Peyer's patch (tissue), 4 donors: Measurements from ENCODE around the gene FKBP2. TPM values are rescaled to one million over a fixed set of nuclear protein-coding genes. Genes with fewer than 3 reads are reported as not detected.

Experiments used
- DNase-seq, 3 donors: peaks; one replicate each; pipeline ENCODE4 v3.0.0-alpha.2; 2017 to 2019
- H3K27ac ChIP-seq, 4 donors: fragments of 200-600 bp; sonication (generic); one replicate each; pipeline ENCODE4 v1.5.1; 2016 to 2019
- H3K27me3 ChIP-seq, 2 donors: fragments of 200-600 bp; sonication (generic); one replicate each; pipeline ENCODE4 v1.5.1; 2019
- H3K36me3 ChIP-seq, 3 donors: fragments of 200-600 bp; sonication (generic); one replicate each; pipeline ENCODE4 v1.5.1; 2016 to 2019
- H3K4me1 ChIP-seq, 4 donors: fragments of 200-600 bp; sonication (generic); one replicate each; pipeline ENCODE4 v1.5.1; 2016 to 2019
- H3K4me3 ChIP-seq, 4 donors: fragments of 200-600 bp; sonication (generic); 1 replicate in 3 of 4; 2 replicates in 1 of 4; pipeline ENCODE4 v1.5.1; 2016 to 2019; ENCODE audit warnings: mild to moderate bottlenecking in 1 of 4
- H3K9me3 ChIP-seq, 4 donors: fragments of 200-600 bp; sonication (generic); one replicate each; pipeline ENCODE4 v1.5.1; 2016 to 2019; ENCODE audit warnings: mild to moderate bottlenecking in 1 of 4
- POLR2A ChIP-seq, 2 donors: fragments of 450-650 bp; IDR thresholded peaks; one replicate each; pipeline ENCODE4 v1.5.1; 2017; ENCODE audit warnings: antibody characterized with exemption in 2 of 2, mild to moderate bottlenecking in 2 of 2, moderate library complexity in 2 of 2
- total RNA-seq, 4 donors: library from RNA; depleted of rRNA; stranded (reverse); fragments of >200 nt; gene quantifications; one replicate each; pipeline ENCODE4 v1.1.0, GENCODE V29; 2016
- TF ChIP-seq, protein P1 (sequence below), 6 experiments: fragments of 450-650 bp in 4 of 6; fragments of 200-600 bp in 2 of 6; sonication (generic) in 1 of 6; IDR thresholded peaks; one replicate each; pipeline ENCODE4 v1.5.1; 2017 to 2019; ENCODE audit warnings: antibody characterized with exemption in 6 of 6, mild to moderate bottlenecking in 3 of 6, moderate library complexity in 1 of 6

FKBP2 gene
- total RNA-seq, 4 donors from 2014 or later = 46.2 to 101 (median 94.0) TPM

DNA sequence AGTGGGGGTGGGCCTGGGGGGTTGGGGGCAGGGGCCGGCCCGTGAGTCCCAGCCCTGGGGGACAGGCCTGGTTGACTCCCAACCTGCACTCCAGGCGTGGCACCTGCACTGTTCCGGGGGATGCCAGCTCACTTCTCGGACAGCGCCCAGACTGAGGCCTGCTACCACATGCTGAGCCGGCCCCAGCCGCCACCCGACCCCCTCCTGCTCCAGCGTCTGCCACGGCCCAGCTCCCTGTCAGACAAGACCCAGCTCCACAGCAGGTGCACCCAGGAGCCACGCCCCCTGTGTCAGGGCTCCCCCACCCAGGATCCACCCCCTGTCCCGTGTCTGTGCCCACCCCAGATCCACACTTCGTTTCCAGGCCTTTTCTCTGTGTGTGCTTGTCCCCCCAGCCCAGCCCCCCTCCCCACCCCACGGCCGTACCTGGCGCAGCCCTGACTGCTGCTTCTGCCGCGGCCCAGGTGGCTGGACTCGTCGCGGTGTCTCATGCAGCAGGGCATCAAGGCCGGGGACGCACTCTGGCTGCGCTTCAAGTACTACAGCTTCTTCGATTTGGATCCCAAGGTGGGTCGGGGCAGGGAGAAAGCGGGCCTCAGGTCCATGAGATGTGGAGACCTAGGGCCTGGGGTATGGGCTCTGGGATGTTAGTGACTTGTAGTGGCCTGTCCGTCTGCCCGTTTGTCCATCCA is 29.6 kb upstream of the FKBP2 start:
- no peaks in the 10 kb centered on the region for H3K27me3 ChIP-seq
- peaks cover 0 to 9% (median 5%) of the 10 kb centered on the region in 4 donors for H3K4me1 ChIP-seq
- TF ChIP-seq POLR2A (IDR thresholded peaks at IDR 0.05) = no peak
- TF ChIP-seq, protein P1, sequence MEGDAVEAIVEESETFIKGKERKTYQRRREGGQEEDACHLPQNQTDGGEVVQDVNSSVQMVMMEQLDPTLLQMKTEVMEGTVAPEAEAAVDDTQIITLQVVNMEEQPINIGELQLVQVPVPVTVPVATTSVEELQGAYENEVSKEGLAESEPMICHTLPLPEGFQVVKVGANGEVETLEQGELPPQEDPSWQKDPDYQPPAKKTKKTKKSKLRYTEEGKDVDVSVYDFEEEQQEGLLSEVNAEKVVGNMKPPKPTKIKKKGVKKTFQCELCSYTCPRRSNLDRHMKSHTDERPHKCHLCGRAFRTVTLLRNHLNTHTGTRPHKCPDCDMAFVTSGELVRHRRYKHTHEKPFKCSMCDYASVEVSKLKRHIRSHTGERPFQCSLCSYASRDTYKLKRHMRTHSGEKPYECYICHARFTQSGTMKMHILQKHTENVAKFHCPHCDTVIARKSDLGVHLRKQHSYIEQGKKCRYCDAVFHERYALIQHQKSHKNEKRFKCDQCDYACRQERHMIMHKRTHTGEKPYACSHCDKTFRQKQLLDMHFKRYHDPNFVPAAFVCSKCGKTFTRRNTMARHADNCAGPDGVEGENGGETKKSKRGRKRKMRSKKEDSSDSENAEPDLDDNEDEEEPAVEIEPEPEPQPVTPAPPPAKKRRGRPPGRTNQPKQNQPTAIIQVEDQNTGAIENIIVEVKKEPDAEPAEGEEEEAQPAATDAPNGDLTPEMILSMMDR (IDR thresholded peaks at IDR 0.05) = no peak
- H3K27ac ChIP-seq = no peak overlapping the region
- H3K4me3 ChIP-seq = no peak overlapping the region
- H3K36me3 ChIP-seq = peaks cover 0 to 26% (median 0%) of the 10 kb centered on the region in 3 donors
- no peaks in the 10 kb centered on the region for H3K9me3 ChIP-seq
- no peak for DNase-seq

DNA sequence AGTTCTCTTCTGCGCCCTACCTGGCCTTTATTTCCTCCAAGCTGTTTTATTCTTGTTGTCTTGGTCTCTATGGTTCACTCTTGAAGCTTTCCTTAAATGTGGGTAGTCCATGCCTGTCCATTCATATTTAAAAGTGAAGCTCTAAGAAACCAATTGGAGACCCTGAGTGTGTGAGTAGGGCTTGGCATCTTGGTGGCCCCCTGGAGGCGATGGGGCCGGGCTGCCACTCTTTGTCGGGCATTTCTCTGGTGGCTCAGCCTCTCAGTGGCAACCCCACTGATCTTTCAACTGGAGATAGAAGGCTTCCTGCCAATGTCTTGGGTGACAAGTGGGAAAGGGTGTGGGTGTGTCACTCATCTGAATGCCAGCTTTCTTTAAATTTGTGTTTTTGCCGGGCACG is 24.0 kb upstream of the FKBP2 start:
- TF ChIP-seq POLR2A (IDR thresholded peaks at IDR 0.05) = no peak
- TF ChIP-seq, protein P1 (IDR thresholded peaks at IDR 0.05) = no peak
- Histone ChIP-seq H3K4me3 (no peak overlapping the region), H3K4me1 (no peaks in the 10 kb centered on the region), H3K27me3 (no peaks in the 10 kb centered on the region), H3K36me3 (peaks cover 0 to 43% (median 0%) of the 10 kb centered on the region in 3 donors), H3K27ac (no peak overlapping the region), H3K9me3 (no peaks in the 10 kb centered on the region)
- no peak for DNase-seq

DNA sequence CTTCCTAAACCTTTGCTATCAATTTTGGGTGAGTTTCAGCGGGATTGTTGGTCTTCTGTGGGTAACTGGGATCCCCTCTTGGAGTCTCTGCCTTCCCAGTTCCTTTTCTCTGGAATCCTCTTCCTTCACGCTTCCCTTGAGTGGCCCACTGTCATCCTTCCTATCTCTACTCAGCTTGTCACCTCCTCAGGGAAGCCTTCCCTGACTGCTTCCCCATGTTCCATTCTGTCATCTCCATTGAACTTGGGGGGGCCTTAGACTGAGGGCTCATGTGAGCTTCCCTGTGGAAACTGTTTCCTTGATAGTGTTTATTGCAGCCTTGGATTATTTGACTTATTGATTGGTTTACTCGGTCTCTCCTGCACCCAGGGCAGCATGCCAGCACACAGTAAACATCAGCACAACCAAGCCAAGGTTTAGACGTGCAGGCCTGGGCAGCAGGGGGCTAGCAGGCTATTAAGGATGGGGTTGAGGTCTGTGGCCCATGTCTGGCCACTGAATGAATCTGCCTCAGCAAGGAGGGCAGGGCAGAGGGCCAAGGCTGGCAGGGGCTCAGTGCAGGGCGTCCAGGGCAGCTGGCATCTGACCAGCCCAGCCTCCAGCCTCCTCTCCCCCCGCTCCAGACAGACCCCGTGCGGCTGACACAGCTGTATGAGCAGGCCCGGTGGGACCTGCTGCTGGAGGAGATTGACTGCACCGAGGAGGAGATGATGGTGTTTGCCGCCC is 22.1 kb upstream of the FKBP2 start:
- H3K9me3 ChIP-seq = no peaks in the 10 kb centered on the region
- peaks cover 0 to 44% (median 0%) of the 10 kb centered on the region in 3 donors for H3K36me3 ChIP-seq
- no peak for DNase-seq
- TF ChIP-seq, protein P1 (IDR thresholded peaks at IDR 0.05) = no peak
- TF ChIP-seq POLR2A (IDR thresholded peaks at IDR 0.05) = no peak
- H3K4me1 ChIP-seq = no peaks in the 10 kb centered on the region
- H3K27ac ChIP-seq = no peak overlapping the region
- no peak overlapping the region for H3K4me3 ChIP-seq
- H3K27me3 ChIP-seq = no peaks in the 10 kb centered on the region

DNA sequence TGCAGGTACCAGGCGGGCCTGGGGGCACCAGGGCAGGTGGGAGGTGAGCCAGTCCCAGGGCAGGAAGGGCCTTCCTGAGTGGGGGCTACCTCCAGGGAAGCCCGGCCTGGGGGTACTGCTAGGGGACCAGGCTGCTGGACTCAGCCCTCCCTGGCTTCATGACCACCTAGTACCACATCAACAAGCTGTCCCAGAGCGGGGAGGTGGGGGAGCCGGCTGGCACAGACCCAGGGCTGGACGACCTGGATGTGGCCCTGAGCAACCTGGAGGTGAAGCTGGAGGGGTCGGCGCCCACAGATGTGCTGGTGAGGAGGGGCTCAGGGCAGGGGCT is 21.6 kb upstream of the FKBP2 start:
- Histone ChIP-seq H3K27ac (no peak overlapping the region), H3K4me3 (no peak overlapping the region), H3K36me3 (peaks cover 0 to 44% (median 0%) of the 10 kb centered on the region in 3 donors), H3K27me3 (no peaks in the 10 kb centered on the region), H3K9me3 (no peaks in the 10 kb centered on the region), H3K4me1 (no peaks in the 10 kb centered on the region)
- TF ChIP-seq, protein P1 (IDR thresholded peaks at IDR 0.05) = no peak
- TF ChIP-seq POLR2A (IDR thresholded peaks at IDR 0.05) = no peak
- DNase-seq = no peak

DNA sequence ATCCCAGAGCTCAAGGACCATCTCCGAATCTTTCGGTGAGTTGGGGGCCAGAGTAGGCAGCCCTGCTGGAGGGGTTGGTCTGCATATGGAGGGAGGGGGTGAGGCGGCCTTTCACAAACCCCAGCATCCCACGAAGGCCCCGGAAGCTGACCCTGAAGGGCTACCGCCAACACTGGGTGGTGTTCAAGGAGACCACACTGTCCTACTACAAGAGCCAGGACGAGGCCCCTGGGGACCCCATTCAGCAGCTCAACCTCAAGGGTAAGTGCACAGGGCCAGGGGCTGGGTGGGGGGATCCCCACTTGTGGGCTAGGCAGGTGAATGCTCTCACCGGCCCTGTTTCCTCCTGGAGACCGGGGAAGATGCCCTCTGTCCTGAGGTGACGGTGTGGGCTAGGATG is 21.1 kb upstream of the FKBP2 start:
- H3K9me3 ChIP-seq = no peaks in the 10 kb centered on the region
- H3K4me1 ChIP-seq = peaks cover 0 to under 1% (median 0%) of the 10 kb centered on the region in 4 donors
- TF ChIP-seq, protein P1 (IDR thresholded peaks at IDR 0.05) = no peak
- TF ChIP-seq POLR2A (IDR thresholded peaks at IDR 0.05) = no peak
- H3K36me3 ChIP-seq = peaks cover 0 to 44% (median 0%) of the 10 kb centered on the region in 3 donors
- no peak overlapping the region for H3K4me3 ChIP-seq
- no peaks in the 10 kb centered on the region for H3K27me3 ChIP-seq
- no peak for DNase-seq
- no peak overlapping the region for H3K27ac ChIP-seq
